HepG2 (cell line): ENCODE data around the gene TNNT3.

Experiments used
- CC2D1A ChIP-seq: sonication (generic); formaldehyde crosslinking; IDR thresholded peaks from 2 replicates; pipeline ENCODE4 v1.8.1; 2023; ENCODE audit warnings: mild to moderate bottlenecking, missing genetic modification reagents
- TF ChIP-seq, protein P1 (sequence below): sonication (generic); formaldehyde crosslinking; IDR thresholded peaks from 2 replicates; pipeline ENCODE4 v1.4.0; 2020; ENCODE audit warnings: missing genetic modification reagents
- TF ChIP-seq, protein P2 (sequence below): sonication (generic); formaldehyde crosslinking; IDR thresholded peaks from 2 replicates; pipeline ENCODE4 v1.4.0; 2020; ENCODE audit warnings: missing genetic modification reagents

DNA sequence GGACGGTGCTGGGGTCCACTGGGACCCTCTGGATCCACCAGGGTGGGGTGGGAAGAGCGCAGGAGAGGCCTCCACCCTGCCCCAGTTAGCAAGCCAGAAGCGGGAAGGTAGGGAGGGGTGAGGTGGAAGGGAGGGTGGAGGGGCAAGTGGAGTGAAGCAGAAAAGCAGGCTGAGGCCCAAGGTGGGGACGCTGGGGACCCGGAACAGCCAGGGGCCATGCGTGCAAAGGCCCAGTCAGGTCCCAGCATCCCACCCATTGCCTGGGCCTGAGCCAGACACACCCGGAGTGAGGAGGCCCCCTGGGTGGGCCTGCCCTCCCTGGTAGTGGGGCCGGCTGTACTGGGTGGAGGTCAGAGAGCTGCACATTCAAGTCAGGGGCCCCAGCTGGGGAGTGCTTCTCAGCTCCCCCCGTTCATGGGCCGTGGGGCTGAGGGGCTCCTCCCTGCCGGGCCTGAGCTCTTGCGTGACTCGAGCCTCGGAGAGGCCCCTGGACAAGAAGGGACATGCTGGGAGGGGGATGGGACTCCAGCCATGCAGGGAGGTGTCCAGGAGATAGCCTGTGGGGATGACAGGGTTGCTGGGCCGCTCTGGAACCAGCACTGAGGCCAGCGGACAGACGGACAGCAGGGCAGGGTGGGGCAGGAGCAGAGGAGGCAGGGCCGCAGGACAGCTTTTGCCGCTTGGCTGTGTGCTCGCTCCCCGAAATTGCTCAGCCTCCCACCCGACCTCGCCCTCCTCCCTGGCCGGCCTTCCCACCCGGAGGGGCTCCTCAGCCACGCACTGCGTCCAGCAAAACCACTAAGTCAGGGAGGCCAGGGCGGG, 7.7 kb downstream of the TNNT3 start:
- no peak for TF ChIP-seq CC2D1A (CRISPR knock-in tag)
- TF ChIP-seq, protein P1, sequence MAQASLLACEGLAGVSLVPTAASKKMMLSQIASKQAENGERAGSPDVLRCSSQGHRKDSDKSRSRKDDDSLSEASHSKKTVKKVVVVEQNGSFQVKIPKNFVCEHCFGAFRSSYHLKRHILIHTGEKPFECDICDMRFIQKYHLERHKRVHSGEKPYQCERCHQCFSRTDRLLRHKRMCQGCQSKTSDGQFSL (CRISPR knock-in tag) = no peak
- TF ChIP-seq, protein P2, sequence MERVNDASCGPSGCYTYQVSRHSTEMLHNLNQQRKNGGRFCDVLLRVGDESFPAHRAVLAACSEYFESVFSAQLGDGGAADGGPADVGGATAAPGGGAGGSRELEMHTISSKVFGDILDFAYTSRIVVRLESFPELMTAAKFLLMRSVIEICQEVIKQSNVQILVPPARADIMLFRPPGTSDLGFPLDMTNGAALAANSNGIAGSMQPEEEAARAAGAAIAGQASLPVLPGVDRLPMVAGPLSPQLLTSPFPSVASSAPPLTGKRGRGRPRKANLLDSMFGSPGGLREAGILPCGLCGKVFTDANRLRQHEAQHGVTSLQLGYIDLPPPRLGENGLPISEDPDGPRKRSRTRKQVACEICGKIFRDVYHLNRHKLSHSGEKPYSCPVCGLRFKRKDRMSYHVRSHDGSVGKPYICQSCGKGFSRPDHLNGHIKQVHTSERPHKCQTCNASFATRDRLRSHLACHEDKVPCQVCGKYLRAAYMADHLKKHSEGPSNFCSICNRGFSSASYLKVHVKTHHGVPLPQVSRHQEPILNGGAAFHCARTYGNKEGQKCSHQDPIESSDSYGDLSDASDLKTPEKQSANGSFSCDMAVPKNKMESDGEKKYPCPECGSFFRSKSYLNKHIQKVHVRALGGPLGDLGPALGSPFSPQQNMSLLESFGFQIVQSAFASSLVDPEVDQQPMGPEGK (CRISPR knock-in tag) = no peak
